GM21526 (cell line): ENCODE results near the gene TTLL8.

ENCODE experiments used
- ATAC-seq: cut with Tn5 transposase; IDR thresholded peaks from one replicate; pipeline ENCODE4 v1.9.1; 2021; ENCODE audit warnings: moderate library complexity; ENCODE audit not compliant: unreplicated experiment, low FRiP score

Gene TTLL8

DNA sequence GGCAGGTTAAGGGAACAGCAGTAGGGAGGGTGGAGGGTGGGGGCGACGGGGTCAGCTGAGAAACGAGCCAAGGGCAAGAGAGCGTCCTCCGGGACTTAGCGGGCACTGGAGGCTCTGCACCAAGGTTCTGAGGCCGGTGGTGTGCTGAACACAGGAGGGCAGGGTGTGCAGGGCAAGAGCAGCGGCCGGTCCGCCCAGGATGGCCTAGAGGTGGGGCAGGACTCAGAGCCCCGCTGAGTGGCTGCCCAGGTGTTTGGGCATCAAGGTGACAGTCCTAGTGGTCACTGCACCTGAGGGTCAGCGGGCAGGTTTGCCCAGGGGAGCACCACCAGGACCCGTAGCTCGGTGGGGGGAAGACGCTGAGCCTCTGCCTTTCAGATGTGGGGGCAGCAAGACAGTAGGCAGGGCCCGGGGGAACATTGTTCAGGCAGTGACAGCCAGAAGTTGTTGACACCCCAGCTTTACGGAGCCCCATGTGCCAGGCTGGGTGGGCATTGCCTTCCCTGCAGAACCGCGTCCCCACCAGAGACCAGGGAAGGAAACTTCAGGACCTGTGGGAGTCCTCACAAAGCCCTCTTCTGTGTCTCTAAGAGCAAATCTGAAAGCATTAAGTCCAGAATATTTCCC, 4.5 kb upstream of the TTLL8 start:
- ATAC-seq = no peak

DNA sequence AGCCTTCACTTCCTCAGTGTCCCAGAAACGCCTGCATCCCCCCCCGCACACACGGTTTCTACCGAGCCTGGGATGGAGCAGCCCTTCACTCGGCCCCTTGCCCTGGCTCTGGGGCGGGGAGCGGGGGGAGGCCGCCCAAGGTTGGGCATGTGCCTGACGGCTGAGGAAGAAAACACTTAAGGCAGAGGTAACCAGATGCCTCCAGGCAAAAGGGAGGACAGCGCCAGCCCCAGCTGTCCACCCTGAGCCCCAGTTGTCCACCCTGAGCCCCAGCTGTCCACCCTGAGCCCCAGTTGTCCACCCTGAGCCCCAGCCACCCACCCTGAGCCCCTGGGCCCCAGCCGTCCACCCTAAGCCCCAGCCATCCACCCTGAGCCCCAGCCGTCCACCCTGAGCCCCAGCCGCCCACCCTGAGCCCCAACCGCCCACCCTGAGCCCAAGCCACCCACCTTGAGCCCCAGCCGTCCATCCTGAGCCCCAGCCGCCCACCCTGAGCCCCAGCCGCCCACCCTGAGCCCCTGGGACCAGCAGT, 3.8 kb upstream of the TTLL8 start:
- ATAC-seq = no peak

DNA sequence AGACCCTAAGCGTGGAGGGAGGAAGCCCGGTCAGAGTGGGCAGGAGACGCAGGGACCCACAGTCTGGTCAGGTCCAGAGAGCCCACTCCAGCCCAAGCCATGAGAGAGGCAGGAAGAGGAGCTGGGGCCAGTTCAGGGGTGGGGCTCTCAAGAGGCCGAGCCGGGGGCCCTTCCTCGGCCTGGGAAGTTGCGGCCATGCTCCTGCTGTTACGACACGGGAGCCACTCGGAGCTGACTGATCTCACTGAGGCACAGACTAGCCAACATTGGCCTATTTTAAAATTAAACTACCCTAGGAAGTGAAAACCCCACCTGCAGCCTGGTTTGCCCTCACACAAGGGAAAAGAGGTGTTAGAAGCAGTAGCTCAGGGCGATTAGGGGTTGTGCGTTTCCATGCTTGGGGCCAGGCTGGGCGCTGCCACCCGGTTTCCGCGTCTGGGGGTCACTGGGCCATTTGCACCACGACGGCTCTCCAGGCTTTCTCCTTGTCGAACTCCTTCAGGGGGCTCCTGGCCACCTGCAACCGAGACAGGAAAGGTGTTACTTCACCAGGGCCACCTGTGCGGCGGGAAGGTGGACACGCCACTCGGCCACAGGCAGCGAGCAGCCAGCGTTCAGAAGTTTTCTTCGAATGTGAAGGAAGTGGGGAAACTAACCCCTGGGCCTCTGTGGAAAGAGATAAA, 3.2 kb upstream of the TTLL8 start:
- no peak for ATAC-seq

DNA sequence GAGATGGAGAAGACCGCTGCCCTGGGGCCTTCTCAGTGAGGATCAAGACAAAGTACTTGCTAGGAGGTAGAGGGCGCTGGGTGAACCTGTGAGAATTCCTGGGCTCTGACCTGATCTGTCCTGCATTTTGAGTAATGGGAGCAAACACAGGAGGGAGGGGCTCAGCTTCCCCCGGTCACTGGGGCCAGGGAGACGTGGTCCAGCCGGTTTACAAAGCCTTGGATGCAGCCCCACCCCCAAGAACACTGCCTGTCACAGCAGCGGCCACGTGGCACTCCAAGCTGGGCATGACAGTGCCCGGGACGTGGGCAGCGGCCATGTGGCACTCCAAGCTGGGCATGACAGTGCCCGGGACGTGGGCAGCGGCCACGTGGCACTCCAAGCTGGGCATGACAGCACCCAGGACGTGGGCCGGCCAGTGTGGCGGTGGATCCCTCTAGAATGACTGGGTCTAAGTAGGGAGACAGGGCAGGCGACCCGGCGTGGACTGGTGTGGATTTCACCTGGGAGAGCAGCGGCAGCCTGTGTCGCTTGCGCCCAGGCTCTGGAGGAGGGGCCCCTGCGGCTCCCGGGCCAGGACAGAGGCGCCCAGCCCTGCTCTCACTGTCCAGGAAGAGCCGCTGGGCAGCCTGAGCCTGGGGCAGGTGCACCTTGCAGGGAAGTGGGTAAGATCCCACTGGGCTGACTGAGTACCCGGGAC, 2.5 kb upstream of the TTLL8 start:
- no peak for ATAC-seq

DNA sequence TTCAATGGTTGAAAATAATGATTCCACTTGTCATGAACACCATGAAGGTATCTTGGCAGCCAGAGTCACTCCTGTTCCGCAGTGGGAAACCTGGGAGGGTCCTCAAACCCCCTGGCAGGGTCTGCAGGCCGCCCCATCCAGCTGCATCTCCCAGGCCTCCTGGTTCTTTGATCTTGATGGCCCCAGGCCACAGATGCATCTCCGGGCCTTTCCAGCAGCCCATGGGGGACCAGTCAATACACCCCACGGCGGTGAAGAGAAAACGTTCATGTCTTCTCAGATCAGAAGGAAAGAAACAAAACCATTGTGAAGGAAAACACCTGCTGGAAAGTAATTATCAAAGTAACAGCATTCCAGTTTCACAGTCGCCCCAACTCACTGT, 1.8 kb upstream of the TTLL8 start:
- ATAC-seq = no peak

DNA sequence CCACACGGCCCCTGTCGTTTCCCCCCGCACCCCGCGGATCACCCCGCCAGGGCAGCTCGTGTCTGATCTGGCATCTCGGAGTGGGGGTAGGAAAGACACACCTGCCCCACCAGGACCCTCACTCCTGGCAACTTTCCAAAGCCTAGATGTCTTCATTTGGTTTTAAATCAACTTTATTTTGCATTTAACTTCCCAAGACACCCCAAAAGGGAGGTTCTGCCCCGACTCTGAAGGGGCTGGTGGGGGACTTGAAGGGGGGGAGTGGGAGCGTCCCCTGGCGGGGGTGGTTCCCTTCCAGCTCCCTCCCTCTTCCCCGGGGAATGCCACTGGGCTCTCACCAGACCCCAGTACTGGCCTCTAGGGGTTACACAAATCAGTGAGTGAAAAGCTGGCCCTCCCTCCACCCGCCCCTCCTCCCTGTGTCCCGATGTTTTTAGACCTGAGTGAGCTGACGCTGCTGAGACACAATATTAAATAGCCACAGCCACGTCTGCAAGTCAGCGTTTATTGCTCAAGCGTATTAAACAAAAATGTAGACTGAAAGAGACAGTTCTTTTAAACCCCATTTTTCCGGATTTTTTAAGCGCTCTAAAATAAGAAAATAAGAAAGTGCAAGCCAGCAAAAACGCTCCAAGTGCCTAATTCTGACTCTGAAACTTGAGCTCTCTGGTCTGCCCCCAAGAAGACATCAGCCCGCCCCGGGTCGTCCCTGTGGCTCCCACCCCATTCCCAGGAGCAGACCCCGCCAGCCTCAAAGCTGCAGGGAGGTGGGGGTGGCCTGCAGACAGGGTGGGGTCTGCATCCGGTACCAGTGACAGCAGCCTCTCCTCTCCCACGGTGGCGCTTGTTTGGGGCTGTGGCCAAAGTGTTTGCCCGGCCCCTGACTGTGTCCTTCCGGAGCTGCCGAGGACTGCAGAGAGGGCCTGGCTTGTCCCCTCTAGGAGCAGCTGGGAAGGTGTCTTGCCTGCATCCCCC, 1.1 kb upstream of the TTLL8 start:
- ATAC-seq = no peak

DNA sequence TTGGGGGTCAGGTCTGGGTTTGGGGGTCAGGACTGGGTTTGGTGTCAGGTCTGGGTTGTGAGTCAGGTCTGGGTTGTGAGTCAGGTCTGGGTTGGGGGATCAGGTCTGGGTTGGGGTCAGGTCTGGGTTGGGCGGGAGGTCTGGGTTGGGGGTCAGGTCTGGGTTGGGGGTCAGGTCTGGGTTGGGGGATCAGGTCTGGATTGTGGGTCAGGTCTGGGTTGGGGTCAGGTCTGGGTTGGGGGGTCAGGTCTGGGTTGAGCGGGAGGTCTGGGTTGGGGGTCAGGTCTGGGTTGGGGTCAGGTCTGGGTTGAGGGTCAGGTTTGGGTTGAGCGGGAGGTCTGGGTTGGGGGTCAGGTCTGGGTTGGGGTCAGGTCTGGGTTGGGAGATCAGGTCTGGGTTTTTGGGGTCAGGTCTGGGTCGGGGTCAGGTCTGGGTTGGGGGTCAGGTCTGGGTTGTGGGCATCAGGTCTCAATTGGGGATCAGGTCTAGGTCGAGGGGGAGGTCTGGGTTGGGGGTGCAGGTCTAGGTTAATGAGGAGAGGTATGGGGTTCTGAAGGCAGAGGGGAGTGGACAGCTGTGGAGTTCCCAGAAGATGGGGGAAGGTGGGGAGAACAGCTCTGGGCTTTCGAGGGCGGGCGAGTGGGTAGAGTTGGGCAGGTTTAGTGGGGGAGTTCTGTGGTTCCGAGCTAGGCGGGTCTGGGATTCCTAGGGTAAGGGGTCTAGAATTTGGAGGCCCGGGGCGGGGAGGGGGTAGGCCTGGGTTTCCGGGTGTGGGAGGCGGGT, 629 bp downstream of the TTLL8 start:
- ATAC-seq = no peak

DNA sequence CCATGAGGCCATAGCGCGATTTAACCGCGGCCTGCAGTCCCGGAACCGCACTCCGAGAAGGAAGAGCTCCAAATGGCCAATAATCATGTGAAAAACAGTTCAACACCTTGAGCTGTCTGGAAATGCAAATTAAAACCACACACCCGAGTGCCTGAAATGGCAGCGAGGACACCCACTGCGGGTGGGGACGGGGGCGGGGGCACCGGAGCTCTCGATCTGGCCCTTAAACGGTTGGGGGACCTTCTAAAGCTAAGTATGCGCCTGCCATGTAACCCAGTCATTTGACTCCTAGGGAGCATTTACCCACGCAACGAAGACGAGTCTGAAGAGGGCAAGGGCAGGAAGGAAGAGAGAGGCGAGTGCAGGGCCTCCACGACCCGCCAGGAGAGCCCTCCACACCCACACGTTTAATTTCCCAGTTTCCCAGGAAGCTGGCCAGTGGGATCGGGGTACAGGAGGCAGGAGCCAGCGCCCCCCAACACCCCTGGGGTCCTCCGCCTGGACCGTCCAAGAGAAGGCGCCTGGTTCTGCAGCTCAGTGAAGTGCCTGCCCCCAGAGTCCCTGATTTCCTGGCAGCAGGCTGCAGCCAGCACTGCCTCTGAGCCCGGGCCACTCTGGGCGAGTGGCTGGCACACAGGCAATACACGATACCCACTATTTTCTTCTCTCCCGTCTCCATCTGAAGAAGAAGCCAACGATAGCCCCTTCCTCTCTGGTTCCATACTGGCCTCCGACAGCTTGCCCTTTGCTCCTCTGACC, 1.7 kb downstream of the TTLL8 start:
- no peak for ATAC-seq

DNA sequence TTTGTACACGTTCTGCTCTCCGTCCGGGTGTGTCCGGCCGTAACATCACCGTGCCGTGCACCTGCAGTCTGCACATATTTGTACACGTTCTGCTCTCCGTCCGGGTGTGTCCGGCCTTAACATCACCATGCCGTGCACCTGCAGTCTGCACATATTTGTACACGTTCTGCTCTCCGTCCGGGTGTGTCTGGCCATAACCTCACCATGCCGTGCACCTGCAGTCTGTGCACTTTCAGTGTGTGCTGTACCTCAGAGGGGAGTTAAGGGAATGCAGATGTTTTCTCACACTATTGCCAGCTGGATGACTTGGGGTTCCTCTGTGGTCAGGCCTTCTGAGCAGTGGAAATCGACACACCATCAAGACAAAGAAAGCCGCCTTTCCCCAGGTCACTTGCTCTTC, 4.2 kb downstream of the TTLL8 start:
- ATAC-seq = no peak

DNA sequence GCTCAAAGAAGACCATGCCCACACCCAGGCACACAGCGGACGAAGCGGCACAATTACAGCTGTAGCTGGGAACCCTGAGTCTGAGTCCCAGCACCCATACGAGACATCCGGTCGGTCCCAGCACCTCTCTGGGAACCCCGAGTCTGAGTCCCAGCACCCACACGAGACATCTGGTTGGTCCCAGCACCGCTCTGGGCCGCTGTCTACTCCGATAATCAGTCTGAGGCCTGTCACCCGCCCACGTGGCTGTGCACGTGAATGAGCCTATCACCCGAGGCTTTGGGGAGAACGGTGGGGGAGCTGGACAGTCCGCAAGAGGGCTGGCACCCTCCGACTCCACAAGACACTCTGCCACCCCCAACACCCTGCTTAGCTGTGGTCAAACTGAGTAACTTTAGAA, 6.2 kb downstream of the TTLL8 start:
- ATAC-seq = no peak

DNA sequence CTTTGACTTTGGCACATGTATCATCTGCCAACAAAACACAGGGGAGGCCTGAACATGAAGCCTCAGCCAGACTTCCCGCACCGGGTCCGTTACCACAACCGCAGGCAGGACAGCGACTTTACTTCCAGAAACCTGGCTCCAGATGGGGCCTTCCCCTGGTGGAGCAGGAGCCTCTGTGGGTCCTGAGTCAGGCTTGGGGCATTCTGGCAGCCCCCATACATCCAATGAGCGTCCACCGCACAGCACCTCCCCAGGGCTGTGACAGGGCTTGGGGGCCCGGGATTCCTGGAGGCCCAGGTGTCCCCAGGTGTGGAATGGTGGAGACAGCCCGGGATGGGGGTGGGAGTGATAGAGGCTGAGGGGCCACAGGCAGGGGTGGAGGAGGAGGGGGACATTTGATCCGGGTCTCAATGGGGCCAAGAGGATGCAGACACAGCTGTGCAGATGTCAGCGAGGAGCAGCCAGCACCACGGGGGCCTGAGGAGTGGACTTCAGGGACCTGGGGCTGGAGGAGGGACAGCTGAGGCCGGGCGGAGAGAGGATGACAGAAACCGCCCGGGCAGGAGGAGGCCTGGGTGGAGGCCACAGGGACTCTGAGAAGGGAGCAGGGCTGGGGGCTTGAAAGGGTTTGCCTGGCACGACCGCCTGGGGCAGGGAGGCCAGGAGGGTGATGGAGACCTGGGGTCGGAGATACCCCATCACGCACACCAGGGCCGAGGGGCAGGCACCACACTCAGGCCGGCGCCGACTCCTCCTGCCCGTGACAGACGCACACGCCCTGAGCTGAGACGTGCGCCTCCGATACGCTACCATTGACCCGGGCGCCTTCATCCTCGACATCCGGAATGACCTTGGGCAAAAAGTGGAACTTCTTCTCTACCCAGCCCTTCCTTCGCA, 8.6 kb downstream of the TTLL8 start:
- ATAC-seq = no peak

DNA sequence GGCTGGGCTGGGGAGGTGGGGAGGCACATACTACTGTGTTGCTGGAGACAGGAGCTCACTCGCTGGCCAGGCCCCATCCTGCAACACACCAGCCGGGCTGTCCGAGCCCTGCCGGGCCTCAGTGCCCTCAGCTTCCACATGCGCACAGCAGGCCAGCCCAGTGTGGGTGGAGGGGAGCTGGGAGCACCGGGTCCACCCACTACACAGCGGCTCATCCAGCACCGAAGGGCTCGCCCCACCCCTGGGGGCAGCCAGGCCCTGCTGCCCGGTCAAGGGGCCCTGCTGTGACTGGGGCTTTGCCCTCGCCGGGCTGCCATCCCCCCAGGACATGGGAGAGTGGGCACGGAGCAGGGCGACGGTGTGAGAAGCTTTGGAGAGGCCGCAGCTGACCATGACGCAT, 9.3 kb downstream of the TTLL8 start:
- no peak for ATAC-seq

DNA sequence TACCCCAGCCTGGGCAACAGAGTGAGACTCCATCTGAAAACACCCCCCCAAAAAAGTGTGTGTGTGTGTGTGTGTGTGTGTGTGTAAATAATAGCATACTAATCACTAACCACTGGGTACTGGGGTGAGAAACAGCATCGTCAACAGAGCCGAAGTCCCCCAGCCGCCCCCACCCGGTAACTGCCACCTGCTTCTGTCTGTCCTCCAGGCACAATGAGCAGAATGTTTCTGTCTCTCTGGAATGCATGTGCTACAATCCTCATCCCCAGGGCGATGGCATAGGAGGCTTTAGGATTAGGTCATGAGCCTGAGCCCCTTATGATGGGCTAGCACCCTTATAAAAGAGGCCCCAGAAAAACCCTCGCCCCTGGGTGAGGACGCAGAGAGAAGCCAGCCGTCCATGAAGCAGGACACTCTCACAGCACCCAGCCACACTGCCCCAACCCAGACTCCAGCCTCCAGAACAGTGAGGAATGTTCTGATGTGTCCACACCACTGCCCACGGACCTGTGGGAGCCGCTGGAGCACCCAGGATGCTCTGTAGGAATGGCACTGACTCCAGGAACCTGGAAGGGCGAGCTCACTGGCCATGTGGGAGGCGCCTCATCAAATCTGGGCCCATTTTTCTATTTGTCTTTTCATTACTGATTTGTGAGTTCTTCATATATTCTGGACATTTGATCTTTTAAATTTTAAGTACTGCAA, 9.9 kb downstream of the TTLL8 start:
- no peak for ATAC-seq

DNA sequence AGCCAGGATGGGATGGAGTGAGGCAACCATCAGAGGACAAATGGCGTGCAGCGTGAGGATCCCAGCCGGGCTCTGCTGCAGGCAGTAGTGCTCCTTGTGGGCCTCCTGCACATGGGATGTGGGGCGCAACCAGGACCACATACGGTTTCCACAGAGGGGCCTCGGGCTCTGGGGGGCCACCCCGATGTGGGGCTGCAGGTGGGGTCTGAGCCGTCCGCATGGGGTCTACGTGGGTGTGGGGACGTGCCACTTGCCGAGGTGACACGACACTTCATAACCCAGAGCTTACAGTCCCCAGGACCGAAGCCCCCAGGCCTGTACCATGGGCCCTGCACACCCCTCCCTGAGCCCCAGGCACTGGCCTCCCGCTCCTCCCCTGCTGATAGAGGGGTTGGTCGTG, 10.8 kb downstream of the TTLL8 start:
- ATAC-seq = no peak

DNA sequence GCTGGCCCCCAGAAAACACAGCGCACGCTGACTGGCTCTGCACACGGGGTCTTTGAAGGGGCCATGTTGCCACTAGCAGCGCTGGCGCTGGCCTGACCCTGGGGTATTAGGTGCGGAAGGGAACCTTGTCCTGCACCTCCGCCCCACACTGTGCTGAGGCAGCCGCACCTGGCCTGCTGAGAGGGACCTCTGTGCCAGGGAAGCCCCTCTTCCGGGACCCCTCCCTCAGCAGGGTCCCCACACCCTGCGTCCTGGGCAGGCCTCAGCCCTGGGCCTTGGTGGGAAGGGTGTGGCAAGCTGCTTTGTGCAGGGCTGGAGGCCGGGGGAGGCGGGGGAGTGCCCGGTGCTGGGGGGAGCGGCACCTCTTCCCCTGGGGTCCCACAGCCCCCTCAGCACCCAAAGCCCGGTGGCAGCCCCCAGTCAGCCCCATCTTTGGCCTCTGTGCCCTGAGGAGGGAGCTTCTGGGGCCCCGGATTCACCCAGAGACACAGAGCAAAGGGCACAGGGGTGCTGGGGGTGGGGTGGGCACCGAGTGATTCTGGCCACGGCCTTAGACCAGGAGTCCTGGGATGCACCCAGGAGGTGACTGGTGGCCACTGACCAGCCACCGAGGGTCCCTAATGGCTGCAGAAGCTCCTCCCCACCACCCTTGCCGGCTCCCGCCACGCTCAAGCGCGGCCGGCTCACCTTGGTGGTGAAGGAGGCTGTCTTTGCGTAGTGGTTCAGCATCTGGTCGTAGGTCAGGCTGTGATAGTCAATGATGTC, 11.4 kb downstream of the TTLL8 start:
- ATAC-seq = no peak

DNA sequence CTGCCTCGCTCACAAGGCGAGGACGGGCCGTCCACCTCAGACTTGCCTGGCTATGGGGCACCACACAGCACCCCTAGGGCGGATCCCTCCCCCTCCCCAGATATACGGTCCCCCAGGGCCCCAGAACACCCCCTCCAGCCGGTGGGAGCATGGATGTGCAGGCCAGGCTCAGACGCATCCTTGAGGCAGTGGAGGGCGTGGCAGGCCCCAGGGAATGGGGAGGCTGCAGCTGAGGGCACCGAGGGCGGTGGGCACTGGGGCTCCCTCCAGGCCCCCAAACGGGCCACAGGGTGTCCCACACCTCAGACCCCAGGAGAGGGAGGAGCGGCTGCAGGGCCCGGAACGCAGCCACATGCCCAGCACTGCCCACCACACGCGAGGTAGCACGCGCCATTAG, 12.1 kb downstream of the TTLL8 start:
- no peak for ATAC-seq
